CD14-positive monocyte (primary cell): Measurements from ENCODE around the gene VPS37B. TPM values are rescaled to one million over a fixed set of nuclear protein-coding genes. Genes with fewer than 3 reads are reported as not detected.
"Not testable (repeated sequence)": the region's sequence is repeated elsewhere in the genome, so short reads cannot be mapped to it uniquely, and the experiment has no call there.

Source experiments
- DNase-seq, 3 donors: peaks; one replicate each; pipeline ENCODE4 v3.0.0-alpha.2; 2011 to 2022
- H2AFZ ChIP-seq: 2 replicates; pipeline ENCODE4 v1.6.0; 2012; ENCODE audit warnings: mild to moderate bottlenecking, low read depth, low read length, inconsistent platforms; ENCODE audit not compliant: insufficient read depth, poor library complexity, severe bottlenecking
- H3K27ac ChIP-seq, 2 donors: 1 replicate in 1 of 2; 2 replicates in 1 of 2; pipeline ENCODE4 v1.5.1; 2012 to 2013; ENCODE audit warnings: low read length in 2 of 2, control low read depth in 1 of 2, inconsistent platforms in 1 of 2, low read depth in 1 of 2, mild to moderate bottlenecking in 1 of 2
- H3K27me3 ChIP-seq, 2 donors: one replicate each; pipeline versions ENCODE4 v1.6.0 to v1.6.1; 2011 to 2013; ENCODE audit warnings: low read length in 2 of 2; ENCODE audit not compliant: control insufficient read depth in 2 of 2, insufficient read depth in 2 of 2
- H3K36me3 ChIP-seq, 2 donors: replicated peaks in 1 of 2; 1 replicate in 1 of 2; 2 replicates in 1 of 2; pipeline versions ENCODE4 v1.5.1 to v1.6.1; 2012 to 2013; ENCODE audit warnings: low read length in 2 of 2, control low read depth in 1 of 2, inconsistent platforms in 1 of 2, mild to moderate bottlenecking in 1 of 2; ENCODE audit not compliant: insufficient read depth in 2 of 2, control insufficient read depth in 1 of 2
- H3K4me1 ChIP-seq, 2 donors: 1 replicate in 1 of 2; 2 replicates in 1 of 2; pipeline versions ENCODE4 v1.5.1 to v1.6.1; 2012 to 2013; ENCODE audit warnings: low read length in 2 of 2, control low read depth in 1 of 2, inconsistent platforms in 1 of 2, mild to moderate bottlenecking in 1 of 2, moderate library complexity in 1 of 2; ENCODE audit not compliant: insufficient read depth in 2 of 2, control insufficient read depth in 1 of 2
- H3K4me2 ChIP-seq: replicated peaks from 2 replicates; pipeline ENCODE3; 2012; ENCODE audit warnings: low read length, moderate library complexity, mild to moderate bottlenecking; ENCODE audit not compliant: poor library complexity, severe bottlenecking; ENCODE audit errors: extremely low read depth
- H3K4me3 ChIP-seq, 3 experiments: fragments of 200-600 bp in 1 of 3; sonication (generic) in 1 of 3; replicated peaks in 1 of 3; 1 replicate in 2 of 3; 2 replicates in 1 of 3; pipeline ENCODE4 v1.5.1; 2011 to 2013; ENCODE audit warnings: low read length in 3 of 3, mild to moderate bottlenecking in 3 of 3, control low read depth in 2 of 3, low read depth in 2 of 3, inconsistent platforms in 1 of 3, moderate library complexity in 1 of 3
- H3K79me2 ChIP-seq: 2 replicates; pipeline ENCODE4 v1.6.0; 2012; ENCODE audit warnings: mild to moderate bottlenecking, control low read depth, inconsistent platforms, low read length, moderate library complexity; ENCODE audit not compliant: insufficient read depth
- H3K9ac ChIP-seq: 2 replicates; pipeline ENCODE4 v1.6.0; 2017; ENCODE audit warnings: low read length, mild to moderate bottlenecking; ENCODE audit not compliant: insufficient read depth, poor library complexity, severe bottlenecking
- H3K9me3 ChIP-seq, 2 donors: replicated peaks in 1 of 2; 1 replicate in 1 of 2; 2 replicates in 1 of 2; pipeline versions ENCODE4 v1.5.1 to v1.6.1; 2012 to 2013; ENCODE audit warnings: low read length in 2 of 2, control low read depth in 1 of 2; ENCODE audit not compliant: control insufficient read depth in 1 of 2, insufficient read depth in 1 of 2
- H4K20me1 ChIP-seq: 2 replicates; pipeline ENCODE4 v1.6.0; 2012; ENCODE audit warnings: mild to moderate bottlenecking, low read length, control low read depth, moderate library complexity; ENCODE audit not compliant: insufficient read depth
- H3K27ac Mint-ChIP-seq, 7 donors: one replicate each; pipeline ENCODE4 v1.8.0; 2020; ENCODE audit warnings: mild to moderate bottlenecking in 7 of 7, mixed read lengths in 7 of 7, moderate library complexity in 6 of 7, inconsistent platforms in 2 of 7
- H3K27me3 Mint-ChIP-seq, 3 donors: one replicate each; pipeline ENCODE4 v1.8.0; 2021 to 2022; ENCODE audit warnings: low read depth in 3 of 3, mild to moderate bottlenecking in 3 of 3, mixed read lengths in 3 of 3, moderate library complexity in 3 of 3, inconsistent platforms in 1 of 3
- H3K36me3 Mint-ChIP-seq, 2 donors: one replicate each; pipeline ENCODE4 v1.8.0; 2020; ENCODE audit warnings: mixed read lengths in 2 of 2, inconsistent platforms in 1 of 2, mild to moderate bottlenecking in 1 of 2
- H3K4me1 Mint-ChIP-seq: one replicate; pipeline ENCODE4 v1.8.0; 2020; ENCODE audit warnings: mild to moderate bottlenecking, mixed read lengths
- H3K4me3 Mint-ChIP-seq, 2 donors: one replicate each; pipeline ENCODE4 v1.8.0; 2020; ENCODE audit warnings: mild to moderate bottlenecking in 2 of 2, mixed read lengths in 2 of 2, moderate library complexity in 1 of 2
- H3K9me3 Mint-ChIP-seq, 7 donors: one replicate each; pipeline ENCODE4 v1.8.0; 2020 to 2022; ENCODE audit warnings: mixed read lengths in 7 of 7, mild to moderate bottlenecking in 6 of 7, moderate library complexity in 6 of 7, inconsistent platforms in 2 of 7
- WGBS: methylation state at CpG from one replicate; pipeline ENCODE4 v1.1.5; 2013; ENCODE audit warnings: missing lambda C conversion rate; ENCODE audit not compliant: insufficient coverage; 5-methylcytosine and 5-hydroxymethylcytosine counted together
- intact Hi-C, 2 donors: fragments of 100-400 bp; cut with micrococcal nuclease; formaldehyde crosslinking; loops; one replicate each; pipeline versions ENCODE4 v1.15.0 to v1.15.1; 2023
- polyA plus RNA-seq, 3 donors: library from polyadenylated mRNA; depleted of rRNA in 1 of 3; unstranded in 2 of 3; stranded (reverse) in 1 of 3; fragments of 300-500 nt in 2 of 3; fragments of >200 nt in 1 of 3; fragmentation: Illumina TruSeq in 2 of 3; gene quantifications; 1 replicate in 2 of 3; 2 replicates in 1 of 3; pipeline ENCODE4 v1.2.3, GENCODE V29; 2012 to 2021
- TF ChIP-seq, protein P1 (sequence below): fragments of 200-600 bp; IDR thresholded peaks from one replicate; pipeline ENCODE4 v1.8.0; 2022; ENCODE audit warnings: antibody characterized with exemption, mild to moderate bottlenecking

The VPS37B gene
- polyA plus RNA-seq, 3 donors: 12.3 to 34.3 (median 16.4) TPM

DNA sequence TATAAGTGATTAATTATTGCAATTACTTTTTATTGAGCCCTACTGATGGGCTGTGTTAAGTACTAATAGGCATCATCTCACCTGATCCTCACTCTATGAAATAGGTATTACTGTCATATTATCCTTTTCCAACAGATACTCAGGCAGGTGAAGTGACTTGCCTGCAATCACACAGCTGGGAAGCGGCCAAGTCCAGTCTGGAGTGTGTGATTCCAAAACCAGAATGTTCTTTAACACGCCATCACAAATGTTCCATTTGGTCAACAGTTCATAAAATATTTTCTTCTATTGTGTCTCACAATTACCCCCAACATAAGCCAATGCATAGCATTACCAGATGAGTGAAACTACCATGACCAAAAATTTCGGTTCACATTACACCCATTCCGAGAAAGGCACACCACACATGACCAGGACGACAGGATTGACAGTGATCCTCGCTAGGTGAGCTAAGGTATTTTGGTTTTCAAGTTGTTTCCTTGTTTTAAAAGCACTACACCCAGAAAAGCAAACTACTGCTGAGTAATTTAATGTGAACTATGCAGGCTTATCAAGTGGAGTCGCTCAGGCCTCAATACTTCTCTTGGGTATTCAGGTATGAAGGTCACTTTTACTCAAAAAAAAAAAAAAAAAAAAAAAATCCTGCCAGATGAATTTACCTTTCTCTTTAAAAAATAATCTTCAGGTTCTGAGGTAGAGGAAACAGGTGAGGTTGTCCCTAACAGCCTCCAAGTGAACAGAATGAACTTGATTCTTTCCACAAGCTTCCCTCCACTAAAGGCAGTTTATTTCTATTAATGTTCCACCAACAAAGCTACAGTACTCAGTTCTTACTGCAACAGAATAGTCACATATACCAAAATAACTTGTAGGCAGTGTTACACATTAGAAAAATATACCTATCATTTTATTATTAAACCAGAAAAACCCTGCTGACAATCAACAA, 2.4 kb downstream of the VPS37B start:
- Mint-ChIP-seq H3K9me3 (peaks cover 3 to 9% (median 6%) of the 10 kb centered on the region in 7 donors), H3K4me3 (peak overlapping the region; percentile 96 to 97), H3K27ac (peak overlapping the region in 5 of 7 donors; percentile 23 to 94 (median 50)), H3K36me3 (peaks cover 8 to 17% of the 10 kb centered on the region in 2 donors), H3K27me3 (peaks cover 0 to 9% (median 7%) of the 10 kb centered on the region in 3 donors), H3K4me1 (peaks cover 78% of the 10 kb centered on the region)
- Histone ChIP-seq H2AFZ (no peak overlapping the region), H4K20me1 (peaks cover 65% of the 10 kb centered on the region), H3K4me2 (peak overlapping the region; percentile 92), H3K4me3 (peak overlapping the region in 1 of 3 experiments; percentile 99), H3K27me3 (peaks cover 0 to 3% of the 10 kb centered on the region in 2 donors), H3K27ac (peak overlapping the region in 1 of 2 donors; percentile 87), H3K4me1 (peaks cover 77 to 81% of the 10 kb centered on the region in 2 donors), H3K9me3 (peaks cover 0 to 3% of the 10 kb centered on the region in 2 donors), H3K36me3 (no peaks in the 10 kb centered on the region), H3K9ac (no peak overlapping the region), H3K79me2 (peaks cover 68% of the 10 kb centered on the region)
- 100% methylated on average over 1 of the region's 7 CpGs for WGBS
- intact Hi-C loops: loop anchor here in 1 of 2 donors (5.0 kb wide), 1 partner anchor 54 kb away; no protein-coding TSS in a partner anchor
- DNase-seq: no peak
- TF ChIP-seq, protein P1, sequence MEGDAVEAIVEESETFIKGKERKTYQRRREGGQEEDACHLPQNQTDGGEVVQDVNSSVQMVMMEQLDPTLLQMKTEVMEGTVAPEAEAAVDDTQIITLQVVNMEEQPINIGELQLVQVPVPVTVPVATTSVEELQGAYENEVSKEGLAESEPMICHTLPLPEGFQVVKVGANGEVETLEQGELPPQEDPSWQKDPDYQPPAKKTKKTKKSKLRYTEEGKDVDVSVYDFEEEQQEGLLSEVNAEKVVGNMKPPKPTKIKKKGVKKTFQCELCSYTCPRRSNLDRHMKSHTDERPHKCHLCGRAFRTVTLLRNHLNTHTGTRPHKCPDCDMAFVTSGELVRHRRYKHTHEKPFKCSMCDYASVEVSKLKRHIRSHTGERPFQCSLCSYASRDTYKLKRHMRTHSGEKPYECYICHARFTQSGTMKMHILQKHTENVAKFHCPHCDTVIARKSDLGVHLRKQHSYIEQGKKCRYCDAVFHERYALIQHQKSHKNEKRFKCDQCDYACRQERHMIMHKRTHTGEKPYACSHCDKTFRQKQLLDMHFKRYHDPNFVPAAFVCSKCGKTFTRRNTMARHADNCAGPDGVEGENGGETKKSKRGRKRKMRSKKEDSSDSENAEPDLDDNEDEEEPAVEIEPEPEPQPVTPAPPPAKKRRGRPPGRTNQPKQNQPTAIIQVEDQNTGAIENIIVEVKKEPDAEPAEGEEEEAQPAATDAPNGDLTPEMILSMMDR: no peak

DNA sequence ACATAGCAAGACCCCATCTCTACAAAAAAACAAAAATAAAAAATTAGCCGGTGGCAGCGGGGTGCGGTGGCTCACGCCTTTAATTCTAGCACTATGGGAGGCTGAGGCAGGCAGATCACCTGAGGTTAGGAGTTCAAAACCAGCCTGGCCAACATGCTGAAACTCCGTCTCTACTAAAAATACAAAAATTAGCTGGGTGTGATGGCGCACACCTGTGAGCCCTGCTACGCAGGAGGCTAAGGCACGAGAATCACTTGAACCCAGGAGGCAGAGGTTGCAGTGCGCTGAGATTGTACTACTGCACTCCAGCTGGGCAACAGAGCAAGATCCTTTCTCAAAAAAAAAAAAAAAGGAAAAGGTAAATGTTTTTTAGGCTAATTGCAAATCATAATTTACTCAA, 3.2 kb downstream of the VPS37B start:
- intact Hi-C loops: loop anchor here in 1 of 2 donors (5.0 kb wide), 1 partner anchor 55 kb away; no protein-coding TSS in a partner anchor
- H3K4me3 ChIP-seq: peak overlapping the region in 1 of 3 experiments; percentile 67
- H3K9ac ChIP-seq: peak overlapping the region; percentile 35
- H3K4me3 Mint-ChIP-seq: peak overlapping the region; percentile 37 to 58
- peak overlapping the region; percentile 63 to 87 for H3K27ac ChIP-seq
- not testable (repeated sequence) for H2AFZ ChIP-seq, DNase-seq, H3K9me3 ChIP-seq, H3K9me3 Mint-ChIP-seq, H3K27me3 ChIP-seq, H3K36me3 ChIP-seq, H3K27me3 Mint-ChIP-seq
- peaks cover 72% of the 10 kb centered on the region for H4K20me1 ChIP-seq
- H3K36me3 Mint-ChIP-seq: peaks cover 8 to 17% of the 10 kb centered on the region in 2 donors
- peak overlapping the region; percentile 66 for H3K4me2 ChIP-seq
- H3K4me1 Mint-ChIP-seq: peaks cover 79% of the 10 kb centered on the region
- peaks cover 70% of the 10 kb centered on the region for H3K79me2 ChIP-seq
- H3K4me1 ChIP-seq: peaks cover 77 to 81% of the 10 kb centered on the region in 2 donors
- H3K27ac Mint-ChIP-seq: peak overlapping the region; percentile 77 to 94 (median 91)
- WGBS: 98% methylated on average over 6 of the region's 9 CpGs
